Erythroblast (primary cell): Measurements from ENCODE around the gene GPRASP3.

Experiments
- GATA1 ChIP-seq: IDR thresholded peaks from 2 replicates; pipeline ENCODE4 v1.6.1; 2011; ENCODE audit warnings: low read depth, mild to moderate bottlenecking, control low read depth, low read length, moderate library complexity
- POLR2A ChIP-seq: IDR thresholded peaks from 2 replicates; pipeline ENCODE4 v1.6.1; 2011; ENCODE audit warnings: mild to moderate bottlenecking, low read length

DNA sequence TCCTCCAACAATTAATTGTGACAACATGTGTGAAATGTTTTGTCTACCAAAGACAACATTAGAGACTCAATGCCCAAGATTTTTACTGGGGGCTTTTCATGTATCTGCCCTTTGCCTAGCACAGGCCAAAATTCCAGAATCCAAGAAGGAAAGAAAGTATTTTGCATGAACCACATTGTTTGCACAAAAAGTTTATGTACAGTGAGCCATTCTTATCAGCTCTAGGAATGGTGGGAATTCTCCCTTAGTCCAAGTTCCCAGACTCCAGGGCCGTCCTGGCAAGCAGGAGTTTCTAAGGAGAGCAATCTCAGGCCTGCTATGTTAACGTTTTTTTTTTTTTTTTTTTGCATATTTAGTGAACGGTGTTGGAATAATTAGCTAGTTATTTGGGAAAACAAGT is 47.7 kb upstream of the GPRASP3 start:
- TF ChIP-seq POLR2A = no peak
- no peak for TF ChIP-seq GATA1
